ENCODE results near the gene SLC39A1. TPM values are rescaled to one million over a fixed set of nuclear protein-coding genes. Genes with fewer than 3 reads are reported as not detected.
"Not testable (repeated sequence)": the region's sequence is repeated elsewhere in the genome, so short reads cannot be mapped to it uniquely, and the experiment has no call there.

Gene SLC39A1
- total RNA-seq, 1 experiment from 2014 or later = 204 TPM

DNA sequence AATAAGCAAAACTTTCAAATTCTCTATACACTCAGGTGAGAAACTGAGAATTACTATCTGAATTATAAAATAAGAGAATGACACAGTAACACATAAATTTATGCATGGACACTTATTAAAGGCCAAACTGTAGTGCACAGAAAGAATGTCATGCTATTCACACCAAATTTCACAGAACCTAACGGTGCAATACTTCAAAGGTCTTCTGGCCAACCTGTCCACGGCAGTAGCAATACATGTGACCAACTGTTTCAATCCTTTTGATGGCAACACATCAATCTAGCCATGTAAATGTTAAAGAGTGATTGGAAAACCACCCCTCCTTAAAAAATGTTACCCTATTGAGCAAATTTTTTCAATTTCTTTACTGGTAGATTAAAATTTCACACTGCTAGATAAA is 51.0 kb downstream of the SLC39A1 start:
- TF ChIP-seq SMAD3 (CRISPR knock-in tag; IDR thresholded peaks at IDR 0.05; ENCODE audit: borderline replicate concordance) (no peak), MYBL2 (CRISPR knock-in tag; IDR thresholded peaks at IDR 0.05) (no peak), TP53 (CRISPR knock-in tag; IDR thresholded peaks at IDR 0.05) (no peak), CREM (CRISPR knock-in tag; IDR thresholded peaks at IDR 0.05) (no peak), MAX (CRISPR knock-in tag; IDR thresholded peaks at IDR 0.05) (no peak), TEAD4 (CRISPR knock-in tag; IDR thresholded peaks at IDR 0.05) (no peak), ZSCAN18 (CRISPR knock-in tag; IDR thresholded peaks at IDR 0.05) (no peak), RORB (CRISPR knock-in tag; IDR thresholded peaks at IDR 0.05) (no peak), GRHL2 (CRISPR knock-in tag; IDR thresholded peaks at IDR 0.05; ENCODE audit: insufficient replicate concordance, severe bottlenecking) (no peak), ESRRA (CRISPR knock-in tag; IDR thresholded peaks at IDR 0.05; ENCODE audit: borderline replicate concordance) (no peak), FOXP1 (CRISPR knock-in tag; IDR thresholded peaks at IDR 0.05; ENCODE audit: borderline replicate concordance) (no peak), ZNF425 (CRISPR knock-in tag; conservative IDR thresholded peaks at IDR 0.05) (no peak), CTCF (IDR thresholded peaks at IDR 0.05) (no peak), FOXJ3 (CRISPR knock-in tag; IDR thresholded peaks at IDR 0.05; ENCODE audit: borderline replicate concordance) (no peak), ELF4 (CRISPR knock-in tag; IDR thresholded peaks at IDR 0.05; ENCODE audit: low read depth) (no peak)
- TF ChIP-seq, protein P1, sequence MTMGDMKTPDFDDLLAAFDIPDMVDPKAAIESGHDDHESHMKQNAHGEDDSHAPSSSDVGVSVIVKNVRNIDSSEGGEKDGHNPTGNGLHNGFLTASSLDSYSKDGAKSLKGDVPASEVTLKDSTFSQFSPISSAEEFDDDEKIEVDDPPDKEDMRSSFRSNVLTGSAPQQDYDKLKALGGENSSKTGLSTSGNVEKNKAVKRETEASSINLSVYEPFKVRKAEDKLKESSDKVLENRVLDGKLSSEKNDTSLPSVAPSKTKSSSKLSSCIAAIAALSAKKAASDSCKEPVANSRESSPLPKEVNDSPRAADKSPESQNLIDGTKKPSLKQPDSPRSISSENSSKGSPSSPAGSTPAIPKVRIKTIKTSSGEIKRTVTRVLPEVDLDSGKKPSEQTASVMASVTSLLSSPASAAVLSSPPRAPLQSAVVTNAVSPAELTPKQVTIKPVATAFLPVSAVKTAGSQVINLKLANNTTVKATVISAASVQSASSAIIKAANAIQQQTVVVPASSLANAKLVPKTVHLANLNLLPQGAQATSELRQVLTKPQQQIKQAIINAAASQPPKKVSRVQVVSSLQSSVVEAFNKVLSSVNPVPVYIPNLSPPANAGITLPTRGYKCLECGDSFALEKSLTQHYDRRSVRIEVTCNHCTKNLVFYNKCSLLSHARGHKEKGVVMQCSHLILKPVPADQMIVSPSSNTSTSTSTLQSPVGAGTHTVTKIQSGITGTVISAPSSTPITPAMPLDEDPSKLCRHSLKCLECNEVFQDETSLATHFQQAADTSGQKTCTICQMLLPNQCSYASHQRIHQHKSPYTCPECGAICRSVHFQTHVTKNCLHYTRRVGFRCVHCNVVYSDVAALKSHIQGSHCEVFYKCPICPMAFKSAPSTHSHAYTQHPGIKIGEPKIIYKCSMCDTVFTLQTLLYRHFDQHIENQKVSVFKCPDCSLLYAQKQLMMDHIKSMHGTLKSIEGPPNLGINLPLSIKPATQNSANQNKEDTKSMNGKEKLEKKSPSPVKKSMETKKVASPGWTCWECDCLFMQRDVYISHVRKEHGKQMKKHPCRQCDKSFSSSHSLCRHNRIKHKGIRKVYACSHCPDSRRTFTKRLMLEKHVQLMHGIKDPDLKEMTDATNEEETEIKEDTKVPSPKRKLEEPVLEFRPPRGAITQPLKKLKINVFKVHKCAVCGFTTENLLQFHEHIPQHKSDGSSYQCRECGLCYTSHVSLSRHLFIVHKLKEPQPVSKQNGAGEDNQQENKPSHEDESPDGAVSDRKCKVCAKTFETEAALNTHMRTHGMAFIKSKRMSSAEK (CRISPR knock-in tag; IDR thresholded peaks at IDR 0.05; ENCODE audit: borderline replicate concordance) = no peak
- TF ChIP-seq, protein P2, sequence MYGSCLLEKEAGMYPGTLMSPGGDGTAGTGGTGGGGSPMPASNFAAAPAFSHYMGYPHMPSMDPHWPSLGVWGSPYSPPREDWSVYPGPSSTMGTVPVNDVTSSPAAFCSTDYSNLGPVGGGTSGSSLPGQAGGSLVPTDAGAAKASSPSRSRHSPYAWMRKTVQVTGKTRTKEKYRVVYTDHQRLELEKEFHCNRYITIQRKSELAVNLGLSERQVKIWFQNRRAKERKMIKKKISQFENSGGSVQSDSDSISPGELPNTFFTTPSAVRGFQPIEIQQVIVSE (CRISPR knock-in tag; IDR thresholded peaks at IDR 0.05; ENCODE audit: borderline replicate concordance) = no peak
- TF ChIP-seq, protein P3, sequence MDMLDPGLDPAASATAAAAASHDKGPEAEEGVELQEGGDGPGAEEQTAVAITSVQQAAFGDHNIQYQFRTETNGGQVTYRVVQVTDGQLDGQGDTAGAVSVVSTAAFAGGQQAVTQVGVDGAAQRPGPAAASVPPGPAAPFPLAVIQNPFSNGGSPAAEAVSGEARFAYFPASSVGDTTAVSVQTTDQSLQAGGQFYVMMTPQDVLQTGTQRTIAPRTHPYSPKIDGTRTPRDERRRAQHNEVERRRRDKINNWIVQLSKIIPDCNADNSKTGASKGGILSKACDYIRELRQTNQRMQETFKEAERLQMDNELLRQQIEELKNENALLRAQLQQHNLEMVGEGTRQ (CRISPR knock-in tag; IDR thresholded peaks at IDR 0.05) = no peak
- ATAC-seq (no peak), DNase-seq (ENCODE audit: low spot score) (no peak)
- H3K27ac Mint-ChIP-seq = no peak overlapping the region
- H3K27me3 Mint-ChIP-seq (ENCODE audit: low read depth) = no peaks in the 10 kb centered on the region
- CTCF ChIA-PET = no interaction called here
- no peak overlapping the region for H3K4me3 Mint-ChIP-seq
- POLR2A ChIA-PET = no interaction called here
- peaks cover 17% of the 10 kb centered on the region for H3K36me3 Mint-ChIP-seq
- peaks cover 6% of the 10 kb centered on the region for H3K9me3 Mint-ChIP-seq
- H3K4me1 Mint-ChIP-seq = no peaks in the 10 kb centered on the region

GRCh38 chr1:153910560-153910959 is 52.8 kb downstream of the SLC39A1 start:
- H3K4me3 Mint-ChIP-seq; ATAC-seq; DNase-seq (ENCODE audit: low spot score); H3K4me1 Mint-ChIP-seq; H3K27ac Mint-ChIP-seq; CTCF ChIA-PET; H3K27me3 Mint-ChIP-seq (ENCODE audit: low read depth): not testable (repeated sequence)
- Mint-ChIP-seq H3K9me3 (peaks cover 11% of the 10 kb centered on the region), H3K36me3 (peaks cover 18% of the 10 kb centered on the region)
- POLR2A ChIA-PET = interaction anchor here (0.7 to 0.9 kb wide), 2 partner anchors 57 to 61 kb away, joined by 3 to 4 read pairs; partner anchors contain the start of gene CREB3L4
